Neural progenitor cell (in vitro differentiated cells): ENCODE results near the gene MOBP. TPM values are rescaled to one million over a fixed set of nuclear protein-coding genes. Genes with fewer than 3 reads are reported as not detected.

Experiments used
- DNase-seq: peaks from one replicate; pipeline ENCODE4 v3.0.0-alpha.2; 2016; ENCODE audit warnings: low spot score
- H2AFZ ChIP-seq: fragments of 200-600 bp; sonication (generic); replicated peaks from 2 replicates; pipeline ENCODE4 v1.6.1; 2016; ENCODE audit warnings: antibody characterized with exemption
- H3F3A ChIP-seq: fragments of 200-600 bp; sonication (generic); 2 replicates; pipeline ENCODE4 v1.6.1; 2016; ENCODE audit warnings: antibody characterized with exemption, low read depth
- H3K27ac ChIP-seq: fragments of 200-600 bp; sonication (generic); 2 replicates; pipeline ENCODE4 v1.5.1; 2016; ENCODE audit warnings: mild to moderate bottlenecking
- H3K27me3 ChIP-seq: fragments of 200-600 bp; sonication (generic); 2 replicates; pipeline ENCODE4 v1.6.1; 2016; ENCODE audit warnings: mild to moderate bottlenecking, moderate library complexity
- H3K36me3 ChIP-seq: fragments of 200-600 bp; sonication (generic); 2 replicates; pipeline ENCODE4 v1.5.1; 2016
- H3K4me1 ChIP-seq: fragments of 200-600 bp; sonication (generic); 2 replicates; pipeline ENCODE4 v1.6.1; 2016; ENCODE audit warnings: mixed run types
- H3K4me2 ChIP-seq: fragments of 200-600 bp; sonication (generic); 2 replicates; pipeline ENCODE4 v1.6.1; 2016
- H3K4me3 ChIP-seq: fragments of 200-600 bp; sonication (generic); 2 replicates; pipeline ENCODE4 v1.5.1; 2016
- H3K79me2 ChIP-seq: fragments of 200-600 bp; sonication (generic); 2 replicates; pipeline ENCODE4 v1.6.1; 2016; ENCODE audit warnings: low read depth
- H3K9ac ChIP-seq: fragments of 200-600 bp; sonication (generic); 2 replicates; pipeline ENCODE4 v1.6.1; 2016
- H3K9me3 ChIP-seq: fragments of 200-600 bp; sonication (generic); 2 replicates; pipeline ENCODE4 v1.5.1; 2016; ENCODE audit warnings: low read depth
- H4K20me1 ChIP-seq: fragments of 200-600 bp; sonication (generic); 2 replicates; pipeline ENCODE4 v1.6.1; 2016; ENCODE audit warnings: low read depth
- H3K27ac Mint-ChIP-seq: 3 replicates; pipeline ENCODE4 v1.8.0; 2021; ENCODE audit warnings: mixed read lengths
- H3K27me3 Mint-ChIP-seq: 2 replicates; pipeline ENCODE4 v1.8.0; 2022; ENCODE audit warnings: low read depth, mild to moderate bottlenecking, inconsistent platforms, moderate library complexity, mixed read lengths; ENCODE audit not compliant: insufficient read depth
- H3K36me3 Mint-ChIP-seq: 3 replicates; pipeline ENCODE4 v1.8.0; 2021; ENCODE audit warnings: mixed read lengths
- H3K4me1 Mint-ChIP-seq: 3 replicates; pipeline ENCODE4 v1.8.0; 2021; ENCODE audit warnings: mixed read lengths
- H3K4me3 Mint-ChIP-seq: 3 replicates; pipeline ENCODE4 v1.8.0; 2021; ENCODE audit warnings: mild to moderate bottlenecking, moderate library complexity, mixed read lengths
- H3K9me3 Mint-ChIP-seq: 3 replicates; pipeline ENCODE4 v1.8.0; 2020; ENCODE audit warnings: mixed read lengths
- EZH2 ChIP-seq: fragments of 200-600 bp; sonication (generic); IDR thresholded peaks from 2 replicates; pipeline ENCODE4 v1.6.1; 2017; ENCODE audit warnings: antibody characterized with exemption, mild to moderate bottlenecking, moderate library complexity
- EZH2phosphoT487 ChIP-seq: fragments of 200-600 bp; sonication (generic); IDR thresholded peaks from 2 replicates; pipeline ENCODE4 v1.6.1; 2017; ENCODE audit warnings: antibody characterized with exemption
- total RNA-seq: library from RNA; depleted of rRNA; stranded (reverse); fragments of >200 nt; gene quantifications from 2 replicates; pipeline ENCODE4 v1.2.3, GENCODE V29; 2015; ENCODE audit warnings: low replicate concordance
- TF ChIP-seq, protein P1 (sequence below): fragments of 200-600 bp; sonication (generic); IDR thresholded peaks from 2 replicates; pipeline ENCODE4 v1.5.1; 2017; ENCODE audit warnings: antibody characterized with exemption, mild to moderate bottlenecking

The MOBP gene
- total RNA-seq, 1 donor from 2014 or later: not detected

DNA sequence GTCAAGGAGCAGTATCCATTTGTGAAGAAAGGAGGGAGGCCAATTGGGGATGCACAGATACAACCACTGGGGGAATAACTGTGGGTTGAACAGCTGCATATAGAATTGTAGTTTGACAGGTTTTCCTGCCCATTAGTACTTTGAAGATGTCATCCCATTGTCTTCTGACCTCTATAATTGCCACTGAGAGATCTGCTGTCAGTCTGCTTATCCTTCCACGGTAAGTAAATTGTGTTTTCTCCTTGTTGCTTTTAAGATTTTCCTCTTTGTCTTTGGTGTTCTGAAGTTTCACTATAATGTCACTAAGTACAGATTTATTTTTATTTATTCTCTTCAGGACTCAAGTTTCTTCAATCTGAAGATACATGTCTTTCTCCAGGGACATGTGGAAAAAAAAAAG, 56.6 kb downstream of the MOBP start:
- peak; percentile 13 for DNase-seq
- no peak overlapping the region for H2AFZ ChIP-seq
- Mint-ChIP-seq H3K4me1 (no peaks in the 10 kb centered on the region), H3K9me3 (peaks cover 7% of the 10 kb centered on the region), H3K36me3 (no peaks in the 10 kb centered on the region), H3K4me3 (no peak overlapping the region), H3K27me3 (peaks cover 2% of the 10 kb centered on the region), H3K27ac (no peak overlapping the region)
- H3K79me2 ChIP-seq: no peaks in the 10 kb centered on the region
- no peak overlapping the region for H3K4me3 ChIP-seq
- H3F3A ChIP-seq: no peaks in the 10 kb centered on the region
- no peaks in the 10 kb centered on the region for H3K9me3 ChIP-seq
- no peak overlapping the region for H3K9ac ChIP-seq
- H3K27ac ChIP-seq: no peak overlapping the region
- no peaks in the 10 kb centered on the region for H3K27me3 ChIP-seq
- H3K4me1 ChIP-seq: no peaks in the 10 kb centered on the region
- no peaks in the 10 kb centered on the region for H4K20me1 ChIP-seq
- H3K4me2 ChIP-seq: no peak overlapping the region
- H3K36me3 ChIP-seq: no peaks in the 10 kb centered on the region
- TF ChIP-seq EZH2: no peak
- TF ChIP-seq EZH2phosphoT487: no peak
- TF ChIP-seq, protein P1, sequence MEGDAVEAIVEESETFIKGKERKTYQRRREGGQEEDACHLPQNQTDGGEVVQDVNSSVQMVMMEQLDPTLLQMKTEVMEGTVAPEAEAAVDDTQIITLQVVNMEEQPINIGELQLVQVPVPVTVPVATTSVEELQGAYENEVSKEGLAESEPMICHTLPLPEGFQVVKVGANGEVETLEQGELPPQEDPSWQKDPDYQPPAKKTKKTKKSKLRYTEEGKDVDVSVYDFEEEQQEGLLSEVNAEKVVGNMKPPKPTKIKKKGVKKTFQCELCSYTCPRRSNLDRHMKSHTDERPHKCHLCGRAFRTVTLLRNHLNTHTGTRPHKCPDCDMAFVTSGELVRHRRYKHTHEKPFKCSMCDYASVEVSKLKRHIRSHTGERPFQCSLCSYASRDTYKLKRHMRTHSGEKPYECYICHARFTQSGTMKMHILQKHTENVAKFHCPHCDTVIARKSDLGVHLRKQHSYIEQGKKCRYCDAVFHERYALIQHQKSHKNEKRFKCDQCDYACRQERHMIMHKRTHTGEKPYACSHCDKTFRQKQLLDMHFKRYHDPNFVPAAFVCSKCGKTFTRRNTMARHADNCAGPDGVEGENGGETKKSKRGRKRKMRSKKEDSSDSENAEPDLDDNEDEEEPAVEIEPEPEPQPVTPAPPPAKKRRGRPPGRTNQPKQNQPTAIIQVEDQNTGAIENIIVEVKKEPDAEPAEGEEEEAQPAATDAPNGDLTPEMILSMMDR: no peak

DNA sequence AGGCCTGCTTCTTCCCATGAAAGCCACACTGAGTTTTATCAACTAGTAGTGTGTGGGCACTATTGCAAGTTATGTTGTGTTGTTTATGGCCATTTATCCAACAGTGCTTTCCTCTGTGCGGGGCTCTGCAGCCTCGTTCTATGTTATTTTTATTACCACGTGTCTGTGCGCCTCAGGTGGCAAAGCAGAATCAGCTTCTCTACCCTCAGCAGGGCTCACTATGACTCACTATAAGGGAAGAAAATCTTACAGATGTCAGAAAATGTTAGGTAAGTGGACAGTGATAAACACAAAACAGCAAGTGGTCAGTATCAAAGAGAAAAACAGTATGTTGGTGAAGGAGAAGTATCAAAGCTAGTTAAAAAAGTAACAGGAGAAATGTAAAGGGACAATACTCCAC, 61.4 kb downstream of the MOBP start:
- TF ChIP-seq, protein P1: no peak
- TF ChIP-seq EZH2 (no peak), EZH2phosphoT487 (no peak)
- no peak for DNase-seq
- H3K4me3 ChIP-seq: no peak overlapping the region
- no peak overlapping the region for H3K27ac Mint-ChIP-seq
- H3K36me3 Mint-ChIP-seq: no peaks in the 10 kb centered on the region
- no peak overlapping the region for H3K4me3 Mint-ChIP-seq
- no peaks in the 10 kb centered on the region for H3K36me3 ChIP-seq
- H3K27me3 Mint-ChIP-seq: no peaks in the 10 kb centered on the region
- no peak overlapping the region for H3K4me2 ChIP-seq
- H3K4me1 ChIP-seq: no peaks in the 10 kb centered on the region
- H3K4me1 Mint-ChIP-seq: no peaks in the 10 kb centered on the region
- H3K9me3 ChIP-seq: no peaks in the 10 kb centered on the region
- H3K27ac ChIP-seq: no peak overlapping the region
- H4K20me1 ChIP-seq: no peaks in the 10 kb centered on the region
- H3K79me2 ChIP-seq: no peaks in the 10 kb centered on the region
- no peaks in the 10 kb centered on the region for H3F3A ChIP-seq
- H3K9ac ChIP-seq: no peak overlapping the region
- H2AFZ ChIP-seq: no peak overlapping the region
- H3K9me3 Mint-ChIP-seq: peaks cover 7% of the 10 kb centered on the region
- no peaks in the 10 kb centered on the region for H3K27me3 ChIP-seq

DNA sequence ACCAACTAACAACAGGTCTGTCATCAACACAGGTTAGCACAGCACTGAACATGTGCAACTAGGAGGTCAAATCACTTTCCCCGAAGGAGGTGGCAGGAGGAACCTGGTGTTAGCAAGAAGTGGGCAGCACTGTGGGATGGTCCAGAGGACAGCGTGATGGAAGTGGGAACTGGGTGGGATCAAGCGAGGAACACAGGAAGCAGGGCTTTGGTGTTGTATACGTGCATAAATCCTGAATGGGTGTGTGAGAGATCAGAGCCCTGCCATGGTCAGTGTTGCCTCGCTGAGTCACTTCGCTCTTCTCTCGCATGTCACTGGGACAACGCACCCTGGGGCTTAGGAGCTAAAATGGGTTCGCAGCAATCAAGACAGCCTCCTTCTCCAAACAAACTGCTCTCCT, 62.1 kb downstream of the MOBP start:
- Mint-ChIP-seq H3K27me3 (no peaks in the 10 kb centered on the region), H3K36me3 (no peaks in the 10 kb centered on the region), H3K27ac (no peak overlapping the region), H3K4me3 (no peak overlapping the region), H3K4me1 (no peaks in the 10 kb centered on the region), H3K9me3 (peaks cover 2% of the 10 kb centered on the region)
- Histone ChIP-seq H3K4me3 (no peak overlapping the region), H3K4me2 (no peak overlapping the region), H3K4me1 (no peaks in the 10 kb centered on the region), H3K27me3 (no peaks in the 10 kb centered on the region), H3K36me3 (no peaks in the 10 kb centered on the region), H4K20me1 (no peaks in the 10 kb centered on the region), H3K27ac (no peak overlapping the region), H3F3A (no peaks in the 10 kb centered on the region), H3K79me2 (no peaks in the 10 kb centered on the region), H3K9me3 (no peaks in the 10 kb centered on the region), H3K9ac (no peak overlapping the region), H2AFZ (no peak overlapping the region)
- TF ChIP-seq EZH2phosphoT487 (no peak), EZH2 (no peak)
- TF ChIP-seq, protein P1: no peak
- DNase-seq: no peak

DNA sequence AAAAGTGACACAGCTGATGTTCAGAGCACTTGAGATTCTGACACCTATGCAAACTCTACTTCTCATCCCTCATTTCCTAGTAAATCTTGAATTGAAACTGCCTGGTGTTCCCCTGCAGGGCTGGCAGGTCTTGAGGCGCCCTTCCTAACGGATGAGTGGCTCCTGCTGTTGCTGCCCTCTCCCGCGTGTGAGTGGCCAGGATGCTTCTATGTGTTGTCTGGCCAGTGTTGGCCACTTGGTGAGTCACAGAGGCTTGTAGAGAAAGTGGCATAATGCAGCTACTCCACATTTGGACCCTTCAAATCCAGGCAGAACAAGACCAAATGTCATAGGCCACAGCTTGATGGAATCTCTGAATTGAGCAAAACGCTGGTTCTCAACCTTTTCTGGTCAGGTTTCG, 63.6 kb downstream of the MOBP start:
- Mint-ChIP-seq H3K27me3 (no peaks in the 10 kb centered on the region), H3K36me3 (no peaks in the 10 kb centered on the region), H3K27ac (no peak overlapping the region), H3K9me3 (no peaks in the 10 kb centered on the region), H3K4me1 (no peaks in the 10 kb centered on the region), H3K4me3 (no peak overlapping the region)
- Histone ChIP-seq H3K27ac (no peak overlapping the region), H3K4me2 (no peak overlapping the region), H3K79me2 (no peaks in the 10 kb centered on the region), H3K4me1 (no peaks in the 10 kb centered on the region), H3K4me3 (no peak overlapping the region), H3K27me3 (no peaks in the 10 kb centered on the region), H3K9me3 (no peaks in the 10 kb centered on the region), H3K9ac (no peak overlapping the region), H3K36me3 (no peaks in the 10 kb centered on the region), H3F3A (no peaks in the 10 kb centered on the region), H2AFZ (no peak overlapping the region), H4K20me1 (no peaks in the 10 kb centered on the region)
- TF ChIP-seq, protein P1: no peak
- TF ChIP-seq EZH2 (no peak), EZH2phosphoT487 (no peak)
- DNase-seq: no peak
